Body of pancreas (tissue), 4 donors: Measurements from ENCODE around the gene PIGS. TPM values are rescaled to one million over a fixed set of nuclear protein-coding genes. Genes with fewer than 3 reads are reported as not detected.

Experiments
- ATAC-seq: fragments of 150-250 bp; one replicate; pipeline ENCODE4 v1.9.1; 2016
- DNase-seq, 4 donors: peaks; one replicate each; pipeline ENCODE4 v3.0.0-alpha.2; 2019
- H3K27ac ChIP-seq, 4 donors: fragments of 200-600 bp; sonication (generic); 1 replicate in 3 of 4; 2 replicates in 1 of 4; pipeline versions ENCODE4 v1.5.1 to v1.6.1; 2016 to 2019; ENCODE audit warnings: mild to moderate bottlenecking in 1 of 4, mixed read lengths in 1 of 4, moderate library complexity in 1 of 4
- H3K27me3 ChIP-seq, 2 donors: fragments of 200-600 bp; sonication (generic); one replicate each; pipeline ENCODE4 v1.6.0; 2016; ENCODE audit warnings: mild to moderate bottlenecking in 1 of 2
- H3K36me3 ChIP-seq, 2 donors: fragments of 200-600 bp; sonication (generic); replicated peaks in 1 of 2; 2 replicates each; pipeline ENCODE4 v1.5.1; 2016; ENCODE audit warnings: low read depth in 2 of 2; ENCODE audit not compliant: insufficient read depth in 1 of 2
- H3K4me1 ChIP-seq: fragments of 200-600 bp; sonication (generic); one replicate; pipeline ENCODE4 v1.6.0; 2016
- H3K4me3 ChIP-seq, 2 donors: fragments of 200-600 bp; sonication (generic); 1 replicate in 1 of 2; 2 replicates in 1 of 2; pipeline ENCODE4 v1.5.1; 2016 to 2019
- H3K9me3 ChIP-seq, 3 donors: fragments of 200-600 bp; sonication (generic); 1 replicate in 2 of 3; 2 replicates in 1 of 3; pipeline ENCODE4 v1.5.1; 2016
- POLR2A ChIP-seq, 3 donors: fragments of 450-650 bp; IDR thresholded peaks; one replicate each; pipeline ENCODE4 v1.6.1; 2016; ENCODE audit warnings: antibody characterized with exemption in 3 of 3, mild to moderate bottlenecking in 2 of 3
- WGBS, 2 donors: methylation state at CpG; one replicate each; pipeline ENCODE4 v1.1.5; 2017; 5-methylcytosine and 5-hydroxymethylcytosine counted together
- intact Hi-C: fragments of 100-400 bp; cut with DNase I; formaldehyde crosslinking; loops from one replicate; pipeline ENCODE4 v1.15.1; 2023
- total RNA-seq, 2 donors: library from RNA; depleted of rRNA; stranded (reverse); fragments of >200 nt; gene quantifications; one replicate each; pipeline ENCODE4 v1.1.0, GENCODE V29; 2016
- TF ChIP-seq, protein P1 (sequence below), 7 experiments: fragments of 450-650 bp in 4 of 7; fragments of 200-600 bp in 3 of 7; sonication (generic) in 3 of 7; IDR thresholded peaks; one replicate each; pipeline ENCODE4 v1.5.1; 2016 to 2019; ENCODE audit warnings: antibody characterized with exemption in 7 of 7

Gene PIGS
- total RNA-seq, 2 donors from 2014 or later = 11.7 to 12.2 TPM

GRCh38 chr17:28549236-28550132, 21.8 kb downstream of the PIGS start:
- peak in 2 of 4 donors; percentile 30 to 38 for DNase-seq
- H3K9me3 ChIP-seq = no peaks in the 10 kb centered on the region
- no peaks in the 10 kb centered on the region for H3K27me3 ChIP-seq
- no peak overlapping the region for H3K4me3 ChIP-seq
- no peak for ATAC-seq
- WGBS, 2 donors = 78 to 92% methylated on average over 3 of the region's 3 CpGs
- no peak for TF ChIP-seq POLR2A (IDR thresholded peaks at IDR 0.05)
- TF ChIP-seq, protein P1, sequence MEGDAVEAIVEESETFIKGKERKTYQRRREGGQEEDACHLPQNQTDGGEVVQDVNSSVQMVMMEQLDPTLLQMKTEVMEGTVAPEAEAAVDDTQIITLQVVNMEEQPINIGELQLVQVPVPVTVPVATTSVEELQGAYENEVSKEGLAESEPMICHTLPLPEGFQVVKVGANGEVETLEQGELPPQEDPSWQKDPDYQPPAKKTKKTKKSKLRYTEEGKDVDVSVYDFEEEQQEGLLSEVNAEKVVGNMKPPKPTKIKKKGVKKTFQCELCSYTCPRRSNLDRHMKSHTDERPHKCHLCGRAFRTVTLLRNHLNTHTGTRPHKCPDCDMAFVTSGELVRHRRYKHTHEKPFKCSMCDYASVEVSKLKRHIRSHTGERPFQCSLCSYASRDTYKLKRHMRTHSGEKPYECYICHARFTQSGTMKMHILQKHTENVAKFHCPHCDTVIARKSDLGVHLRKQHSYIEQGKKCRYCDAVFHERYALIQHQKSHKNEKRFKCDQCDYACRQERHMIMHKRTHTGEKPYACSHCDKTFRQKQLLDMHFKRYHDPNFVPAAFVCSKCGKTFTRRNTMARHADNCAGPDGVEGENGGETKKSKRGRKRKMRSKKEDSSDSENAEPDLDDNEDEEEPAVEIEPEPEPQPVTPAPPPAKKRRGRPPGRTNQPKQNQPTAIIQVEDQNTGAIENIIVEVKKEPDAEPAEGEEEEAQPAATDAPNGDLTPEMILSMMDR (IDR thresholded peaks at IDR 0.05) = no peak
- peaks cover 31% of the 10 kb centered on the region for H3K4me1 ChIP-seq
- no peaks in the 10 kb centered on the region for H3K36me3 ChIP-seq
- intact Hi-C loops = no loop called here
- no peak overlapping the region for H3K27ac ChIP-seq

DNA sequence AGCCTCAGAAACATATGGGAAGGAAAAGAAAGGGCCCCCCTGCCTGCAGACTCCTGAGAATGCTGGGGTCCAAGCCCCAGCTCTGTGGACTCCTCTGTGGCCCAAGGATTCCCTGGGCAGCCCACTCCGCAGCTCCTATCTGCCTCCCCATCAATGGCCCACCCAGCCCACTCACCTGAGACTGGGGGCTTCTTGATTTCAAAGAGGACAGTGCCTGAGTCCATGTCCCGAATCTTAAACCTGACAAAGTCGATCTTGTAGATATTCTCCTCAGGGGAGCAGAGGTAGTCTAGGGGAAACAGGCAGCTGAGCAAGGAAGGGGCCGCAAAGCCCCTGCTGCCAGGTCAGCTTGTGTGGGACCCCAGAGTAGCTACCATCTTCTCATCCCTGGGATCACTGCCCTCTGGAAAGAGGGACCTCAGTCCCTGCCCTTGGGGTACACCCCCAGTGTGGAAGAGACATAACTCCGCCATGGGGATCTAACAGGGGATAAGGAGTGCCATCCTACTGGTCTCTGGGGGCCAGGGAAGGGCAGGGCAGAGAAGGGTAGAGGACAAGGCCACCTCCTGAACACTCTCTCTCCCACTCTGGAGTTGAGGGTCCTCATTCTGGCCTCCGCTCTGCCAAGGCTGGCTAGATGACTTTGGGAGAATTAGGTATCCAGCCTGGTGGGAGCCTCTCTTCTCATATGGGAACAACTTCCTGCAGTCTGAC, 22.8 kb downstream of the PIGS start:
- intact Hi-C loops = no loop called here
- no peak for DNase-seq
- Histone ChIP-seq H3K4me1 (peaks cover 26% of the 10 kb centered on the region), H3K4me3 (no peak overlapping the region), H3K9me3 (no peaks in the 10 kb centered on the region), H3K27me3 (no peaks in the 10 kb centered on the region), H3K36me3 (no peaks in the 10 kb centered on the region), H3K27ac (no peak overlapping the region)
- TF ChIP-seq POLR2A (IDR thresholded peaks at IDR 0.05) = no peak
- no peak for ATAC-seq
- WGBS, 2 donors = 74 to 76% methylated on average over 6 of the region's 6 CpGs

- ATAC-seq (peak; percentile 68), DNase-seq (peak; percentile 76 to 83 (median 81))
- intact Hi-C loops = no loop called here
- no peaks in the 10 kb centered on the region for H3K36me3 ChIP-seq
- H3K27ac ChIP-seq = peak overlapping the region in 1 of 4 donors; percentile 16
- H3K4me1 ChIP-seq = peaks cover 18% of the 10 kb centered on the region
- TF ChIP-seq POLR2A (IDR thresholded peaks at IDR 0.05) = no peak
- TF ChIP-seq, protein P1 (IDR thresholded peaks at IDR 0.05) = peak; percentile 80 to 93 (median 91)
- no peaks in the 10 kb centered on the region for H3K9me3 ChIP-seq
- WGBS, 2 donors = 69 to 81% methylated on average over 18 to 26 of the region's 26 CpGs
- no peak overlapping the region for H3K4me3 ChIP-seq
- H3K27me3 ChIP-seq = no peaks in the 10 kb centered on the region
Measured at GRCh38 chr17:28547623-28548416, 23.5 kb downstream of the PIGS start.

DNA sequence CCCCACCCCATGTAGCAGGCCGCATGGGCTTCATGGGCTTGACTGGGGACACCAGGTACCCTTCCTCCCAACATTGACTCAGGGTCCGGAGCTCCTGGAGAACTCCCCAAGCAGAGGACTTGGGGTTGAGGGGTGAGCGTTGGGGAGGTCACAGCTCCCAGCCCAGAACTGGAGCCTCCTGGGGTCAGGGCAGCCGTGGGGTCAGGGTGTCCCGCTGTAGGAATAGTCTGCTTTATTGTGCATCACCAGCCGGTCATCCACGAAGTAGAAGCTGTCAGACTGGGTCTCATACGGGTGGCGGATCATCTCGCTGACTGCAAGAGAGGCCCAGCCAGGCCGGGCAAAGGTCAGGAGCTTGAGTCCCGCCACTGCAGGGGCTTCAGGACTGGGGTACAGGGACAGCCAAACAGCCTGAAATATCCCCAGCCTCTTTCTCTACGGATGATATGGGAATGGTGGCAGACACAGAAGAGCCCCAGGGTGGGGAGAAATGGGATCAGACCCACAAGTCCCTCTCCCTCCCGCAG, 24.2 kb downstream of the PIGS start:
- H3K36me3 ChIP-seq = no peaks in the 10 kb centered on the region
- TF ChIP-seq, protein P1 (IDR thresholded peaks at IDR 0.05) = no peak
- no peak for TF ChIP-seq POLR2A (IDR thresholded peaks at IDR 0.05)
- intact Hi-C loops = no loop called here
- no peak overlapping the region for H3K27ac ChIP-seq
- H3K4me3 ChIP-seq = no peak overlapping the region
- 80 to 89% methylated on average over 12 to 14 of the region's 14 CpGs for WGBS, 2 donors
- no peaks in the 10 kb centered on the region for H3K9me3 ChIP-seq
- H3K27me3 ChIP-seq = no peaks in the 10 kb centered on the region
- ATAC-seq (no peak), DNase-seq (no peak)
- H3K4me1 ChIP-seq = peaks cover 15% of the 10 kb centered on the region
